DOHH2 (cell line): ENCODE measurements around the gene CRADD.

Experiments used
- EZH2phosphoT487 ChIP-seq: fragments of 200-600 bp; sonication (generic); IDR thresholded peaks from 2 replicates; pipeline ENCODE4 v1.6.1; 2017; ENCODE audit warnings: borderline replicate concordance, mild to moderate bottlenecking, antibody characterized with exemption, low read length, moderate library complexity, mixed read lengths
- TF ChIP-seq, protein P1 (sequence below): fragments of 200-600 bp; sonication (generic); IDR thresholded peaks from one replicate; pipeline ENCODE4 v1.5.1; 2014; ENCODE audit warnings: antibody characterized with exemption, mild to moderate bottlenecking, low read depth, low read length; ENCODE audit not compliant: poor library complexity, severe bottlenecking

DNA sequence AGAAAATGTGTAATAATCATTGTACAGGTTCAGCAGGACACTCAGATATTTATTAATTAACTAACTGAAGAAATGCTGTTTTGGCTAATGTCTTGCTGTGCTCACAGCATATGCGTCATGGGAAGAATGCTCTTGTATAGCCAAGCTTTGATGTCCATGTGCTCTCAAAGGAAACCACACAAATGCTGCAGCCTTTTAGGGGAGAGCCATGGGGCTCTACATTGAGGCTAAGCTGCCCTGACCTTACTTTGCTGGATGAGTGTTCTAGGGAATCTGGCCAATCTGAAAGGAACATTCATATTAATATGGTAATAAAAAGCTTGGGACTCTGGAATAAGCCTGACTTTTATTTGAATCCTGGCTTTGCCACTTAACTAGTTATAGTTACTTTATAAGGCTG is 9.5 kb upstream of the CRADD start:
- TF ChIP-seq, protein P1, sequence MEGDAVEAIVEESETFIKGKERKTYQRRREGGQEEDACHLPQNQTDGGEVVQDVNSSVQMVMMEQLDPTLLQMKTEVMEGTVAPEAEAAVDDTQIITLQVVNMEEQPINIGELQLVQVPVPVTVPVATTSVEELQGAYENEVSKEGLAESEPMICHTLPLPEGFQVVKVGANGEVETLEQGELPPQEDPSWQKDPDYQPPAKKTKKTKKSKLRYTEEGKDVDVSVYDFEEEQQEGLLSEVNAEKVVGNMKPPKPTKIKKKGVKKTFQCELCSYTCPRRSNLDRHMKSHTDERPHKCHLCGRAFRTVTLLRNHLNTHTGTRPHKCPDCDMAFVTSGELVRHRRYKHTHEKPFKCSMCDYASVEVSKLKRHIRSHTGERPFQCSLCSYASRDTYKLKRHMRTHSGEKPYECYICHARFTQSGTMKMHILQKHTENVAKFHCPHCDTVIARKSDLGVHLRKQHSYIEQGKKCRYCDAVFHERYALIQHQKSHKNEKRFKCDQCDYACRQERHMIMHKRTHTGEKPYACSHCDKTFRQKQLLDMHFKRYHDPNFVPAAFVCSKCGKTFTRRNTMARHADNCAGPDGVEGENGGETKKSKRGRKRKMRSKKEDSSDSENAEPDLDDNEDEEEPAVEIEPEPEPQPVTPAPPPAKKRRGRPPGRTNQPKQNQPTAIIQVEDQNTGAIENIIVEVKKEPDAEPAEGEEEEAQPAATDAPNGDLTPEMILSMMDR = no peak
- no peak for TF ChIP-seq EZH2phosphoT487
